Astrocyte of the cerebellum (primary cell): ENCODE measurements around the gene ACKR4.

Experiments used
- DNase-seq: peaks from one replicate; pipeline ENCODE4 v3.0.0-alpha.2; 2011; ENCODE audit warnings: low read depth
- H3K4me3 ChIP-seq: 2 replicates; pipeline ENCODE4 v1.5.1; 2011; ENCODE audit warnings: mild to moderate bottlenecking, low read depth, low read length, moderate library complexity
- in situ Hi-C: cut with HindIII; loops from 2 replicates; pipeline ENCODE4 v1.10.0; 2017; ENCODE audit warnings: low sequenced_read_pairs
- TF ChIP-seq, protein P1 (sequence below): IDR thresholded peaks from 2 replicates; pipeline ENCODE4 v1.5.1; 2012; ENCODE audit warnings: low read length, low read depth, moderate library complexity, mild to moderate bottlenecking; ENCODE audit errors: missing control alignments

ACKR4 gene

DNA sequence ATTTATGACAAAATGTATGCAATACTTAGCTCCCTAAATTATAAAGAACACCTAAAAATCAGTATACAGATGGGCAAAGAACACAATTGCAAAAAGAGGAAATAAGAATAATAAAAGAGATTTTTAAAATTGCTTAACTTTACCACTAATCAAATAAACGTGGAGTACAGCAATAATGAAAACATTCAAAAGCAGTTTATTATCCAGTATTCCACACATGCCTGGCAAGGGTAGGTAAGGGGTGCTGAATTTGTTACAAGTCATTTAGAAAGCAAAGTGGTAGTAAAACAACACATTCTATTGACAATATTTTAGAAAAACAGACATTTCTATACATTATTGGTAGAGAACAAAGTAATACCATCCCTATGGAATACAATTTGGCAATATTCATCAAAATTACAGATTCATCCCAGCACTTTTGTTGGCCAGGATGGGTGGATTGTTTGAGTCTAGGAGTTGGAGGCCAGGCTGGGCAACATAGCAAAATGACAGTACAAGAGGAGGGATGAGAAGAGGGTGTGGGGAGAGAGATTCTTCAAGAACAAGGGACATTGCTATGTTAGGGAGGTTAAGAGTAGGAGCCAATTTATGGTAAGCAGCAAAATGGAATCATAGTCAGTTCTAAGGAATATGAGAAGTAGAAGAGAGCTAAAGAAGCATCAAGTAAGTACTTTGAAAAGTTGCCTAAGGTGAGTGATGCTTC is 3.7 kb upstream of the ACKR4 start:
- DNase-seq: no peak
- TF ChIP-seq, protein P1, sequence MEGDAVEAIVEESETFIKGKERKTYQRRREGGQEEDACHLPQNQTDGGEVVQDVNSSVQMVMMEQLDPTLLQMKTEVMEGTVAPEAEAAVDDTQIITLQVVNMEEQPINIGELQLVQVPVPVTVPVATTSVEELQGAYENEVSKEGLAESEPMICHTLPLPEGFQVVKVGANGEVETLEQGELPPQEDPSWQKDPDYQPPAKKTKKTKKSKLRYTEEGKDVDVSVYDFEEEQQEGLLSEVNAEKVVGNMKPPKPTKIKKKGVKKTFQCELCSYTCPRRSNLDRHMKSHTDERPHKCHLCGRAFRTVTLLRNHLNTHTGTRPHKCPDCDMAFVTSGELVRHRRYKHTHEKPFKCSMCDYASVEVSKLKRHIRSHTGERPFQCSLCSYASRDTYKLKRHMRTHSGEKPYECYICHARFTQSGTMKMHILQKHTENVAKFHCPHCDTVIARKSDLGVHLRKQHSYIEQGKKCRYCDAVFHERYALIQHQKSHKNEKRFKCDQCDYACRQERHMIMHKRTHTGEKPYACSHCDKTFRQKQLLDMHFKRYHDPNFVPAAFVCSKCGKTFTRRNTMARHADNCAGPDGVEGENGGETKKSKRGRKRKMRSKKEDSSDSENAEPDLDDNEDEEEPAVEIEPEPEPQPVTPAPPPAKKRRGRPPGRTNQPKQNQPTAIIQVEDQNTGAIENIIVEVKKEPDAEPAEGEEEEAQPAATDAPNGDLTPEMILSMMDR: no peak
- in situ Hi-C loops: no loop called here
- no peak overlapping the region for H3K4me3 ChIP-seq

DNA sequence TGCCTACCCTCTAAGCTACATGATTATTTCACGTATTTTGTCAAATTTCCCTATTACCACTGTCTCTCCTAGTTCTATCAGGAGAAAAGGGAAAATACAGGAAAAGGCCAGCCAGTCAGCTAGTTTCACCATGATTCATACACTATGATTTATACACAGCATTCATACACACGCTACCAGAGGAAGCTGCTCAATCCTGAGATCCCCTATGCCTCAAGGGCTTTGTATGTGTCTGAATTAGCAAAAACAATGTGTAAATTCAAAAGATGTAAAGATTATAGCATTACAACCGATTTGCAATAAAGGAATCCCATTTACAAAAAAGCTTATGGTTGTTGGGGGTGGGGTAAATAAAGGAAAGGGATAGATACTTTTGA is 3.1 kb upstream of the ACKR4 start:
- TF ChIP-seq, protein P1: no peak
- in situ Hi-C loops: no loop called here
- DNase-seq: peak; percentile 22
- no peak overlapping the region for H3K4me3 ChIP-seq

DNA sequence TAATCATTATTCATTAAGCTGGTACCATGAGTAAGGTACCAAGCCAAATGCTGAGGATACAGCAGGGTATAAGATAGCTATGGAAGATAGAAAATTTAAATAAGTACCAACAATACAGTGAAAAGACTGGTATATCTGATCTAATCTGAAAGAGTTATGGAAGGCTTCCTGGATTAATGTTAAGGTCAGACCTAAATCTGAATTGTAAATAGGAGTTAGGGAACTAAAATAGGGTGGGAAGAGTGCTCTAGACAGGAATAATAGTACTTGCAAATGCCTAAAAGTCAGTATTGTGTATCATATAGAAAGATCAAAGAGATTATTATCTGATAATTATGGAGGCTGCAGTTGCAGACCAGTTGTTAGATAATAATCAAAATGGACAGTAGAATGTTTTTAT is 2.6 kb upstream of the ACKR4 start:
- TF ChIP-seq, protein P1: no peak
- H3K4me3 ChIP-seq: no peak overlapping the region
- in situ Hi-C loops: no loop called here
- no peak for DNase-seq

DNA sequence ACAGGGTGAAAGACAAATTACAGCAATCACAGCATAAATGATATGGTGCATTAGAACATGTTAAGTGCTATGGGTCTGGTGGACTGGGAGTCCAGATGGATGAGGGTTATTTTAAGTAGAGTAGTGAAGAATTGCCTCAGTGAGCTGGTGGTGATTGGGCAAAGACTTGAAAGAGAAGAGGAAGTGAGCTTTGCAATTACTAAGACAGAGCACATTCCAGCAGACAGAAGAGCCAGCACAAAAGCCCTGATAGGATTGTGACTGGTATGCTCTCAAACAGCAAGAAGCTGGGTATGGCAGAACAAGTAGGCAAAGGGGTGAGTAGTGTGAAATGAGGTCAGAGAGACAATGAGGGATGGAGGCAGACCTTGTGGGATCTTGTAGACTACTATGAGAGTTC is 2.1 kb upstream of the ACKR4 start:
- H3K4me3 ChIP-seq: no peak overlapping the region
- TF ChIP-seq, protein P1: no peak
- in situ Hi-C loops: no loop called here
- no peak for DNase-seq

DNA sequence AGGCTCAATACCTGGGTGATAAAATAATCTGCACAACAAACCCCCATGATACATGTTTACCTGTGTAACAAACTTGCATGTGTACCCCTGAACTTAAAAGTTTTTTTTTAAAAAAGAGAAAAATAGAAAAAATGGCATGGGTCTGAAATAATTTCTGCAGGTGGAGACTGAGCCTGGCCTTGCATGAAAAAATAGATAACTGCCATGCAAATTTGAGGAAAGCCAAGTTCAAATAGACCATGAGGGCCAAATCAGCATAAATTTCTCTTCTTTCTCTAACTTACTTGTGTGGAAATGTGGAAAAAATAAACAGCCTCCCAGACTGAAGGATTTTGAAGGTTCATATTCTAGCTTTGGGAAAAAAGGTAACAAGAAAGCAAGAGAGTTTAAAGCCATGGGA is 744 bp upstream of the ACKR4 start:
- DNase-seq: no peak

DNA sequence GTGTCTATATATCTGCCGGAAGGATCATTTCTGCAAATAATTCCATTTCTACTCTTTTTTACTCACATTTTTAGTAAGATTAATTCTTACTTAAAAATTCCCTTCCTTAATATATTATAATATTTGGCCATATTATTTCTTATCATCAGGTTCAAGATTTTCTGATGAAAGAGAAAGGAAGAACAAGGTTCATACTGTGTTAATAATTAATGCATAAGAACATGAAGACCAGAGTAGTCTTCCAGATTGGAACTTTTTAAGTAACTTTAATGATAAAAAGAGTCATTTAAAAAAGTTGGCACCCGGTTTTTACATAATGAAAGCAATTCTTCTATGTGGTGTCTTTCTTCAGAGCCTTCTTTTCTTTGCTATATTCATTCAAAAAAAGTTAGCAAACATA is 590 bp downstream of the ACKR4 start:
- TF ChIP-seq, protein P1: no peak
- in situ Hi-C loops: no loop called here
- no peak overlapping the region for H3K4me3 ChIP-seq
- no peak for DNase-seq

More for the DNA sequence above, 744 bp upstream of the ACKR4 start:
- TF ChIP-seq, protein P1: no peak
- H3K4me3 ChIP-seq: no peak overlapping the region
- in situ Hi-C loops: no loop called here
